PC-9 (cell line): ENCODE measurements around the gene FGF1. TPM values are rescaled to one million over a fixed set of nuclear protein-coding genes. Genes with fewer than 3 reads are reported as not detected.

Experiments used
- BruUV-seq: library from RNA; stranded (reverse); fragments of 400-500 nt; replicated peaks from 2 replicates; lab custom pipeline; 2021; lab: Mats Ljungman, UMichigan
- CTCF ChIA-PET: fragments of 300-600 bp; sonication (Branson Sonifier 250); formaldehyde crosslinking; loops from one replicate; lab custom pipeline; 2022; ENCODE audit warnings: antibody characterized with exemption; lab: Charles Lee
- POLR2A ChIA-PET: fragments of 300-600 bp; sonication (Branson Sonifier 250); formaldehyde crosslinking; loops from one replicate; lab custom pipeline; 2022; ENCODE audit warnings: antibody characterized with exemption; ENCODE audit not compliant: unreplicated experiment; lab: Charles Lee
- DNase-seq, 2 experiments: peaks; one replicate each; pipeline versions ENCODE4 v3.0.0 to v3.0.0-alpha.2; 2015 to 2022; ENCODE audit warnings: mixed read lengths in 1 of 2
- H2AFZ ChIP-seq: fragments of 200-600 bp; sonication (generic); 2 replicates; pipeline ENCODE4 v1.8.1; 2017; ENCODE audit warnings: antibody characterized with exemption
- H3F3A ChIP-seq: fragments of 200-600 bp; sonication (generic); 2 replicates; pipeline ENCODE4 v1.8.1; 2017; ENCODE audit warnings: antibody characterized with exemption, mild to moderate bottlenecking, low read depth; ENCODE audit not compliant: insufficient read depth
- H3K27ac ChIP-seq: fragments of 200-600 bp; sonication (generic); 2 replicates; pipeline ENCODE4 v1.6.1; 2016; ENCODE audit warnings: mixed run types
- H3K27me3 ChIP-seq: fragments of 200-600 bp; sonication (generic); 2 replicates; pipeline ENCODE4 v1.6.1; 2016; ENCODE audit warnings: low read depth, mixed run types; ENCODE audit not compliant: insufficient read depth
- H3K36me3 ChIP-seq: fragments of 200-600 bp; sonication (generic); 2 replicates; pipeline ENCODE4 v1.6.1; 2016; ENCODE audit warnings: low read depth, mixed run types
- H3K4me1 ChIP-seq: fragments of 200-600 bp; sonication (generic); replicated peaks from 2 replicates; pipeline ENCODE4 v1.6.1; 2016; ENCODE audit warnings: mixed run types; ENCODE audit not compliant: insufficient read depth
- H3K4me2 ChIP-seq: fragments of 200-600 bp; sonication (generic); 2 replicates; pipeline ENCODE4 v1.6.1; 2017; ENCODE audit warnings: mixed run types
- H3K4me3 ChIP-seq: fragments of 200-600 bp; sonication (generic); 2 replicates; pipeline ENCODE4 v1.6.1; 2016; ENCODE audit warnings: mixed run types
- H3K79me2 ChIP-seq: fragments of 200-600 bp; sonication (generic); 2 replicates; pipeline ENCODE4 v1.6.1; 2017; ENCODE audit warnings: low read depth, mixed run types
- H3K9me2 ChIP-seq: fragments of 200-600 bp; sonication (generic); 2 replicates; pipeline ENCODE4 v1.8.1; 2017; ENCODE audit warnings: mild to moderate bottlenecking; ENCODE audit not compliant: insufficient read depth
- H3K9me3 ChIP-seq: fragments of 200-600 bp; sonication (generic); 2 replicates; pipeline ENCODE4 v1.8.1; 2016; ENCODE audit warnings: low read depth; ENCODE audit not compliant: insufficient read depth
- H4K20me1 ChIP-seq: fragments of 200-600 bp; sonication (generic); 2 replicates; pipeline ENCODE4 v1.8.1; 2017; ENCODE audit not compliant: insufficient read depth
- CTCF ChIP-seq: fragments of 200-600 bp; sonication (generic); conservative IDR thresholded peaks from 2 replicates; pipeline ENCODE4 v1.6.1; 2017; ENCODE audit warnings: mixed run types, antibody characterized with exemption, mild to moderate bottlenecking, moderate library complexity
- EZH2 ChIP-seq: fragments of 200-600 bp; sonication (generic); IDR thresholded peaks from 2 replicates; pipeline ENCODE4 v1.8.0; 2017; ENCODE audit warnings: antibody characterized with exemption, low read depth
- intact Hi-C: fragments of 100-400 bp; cut with micrococcal nuclease; formaldehyde crosslinking; loops from one replicate; pipeline ENCODE4 v1.10.0; 2022; ENCODE audit not compliant: unreplicated experiment
- total RNA-seq: library from RNA; stranded (reverse); gene quantifications from 2 replicates; pipeline ENCODE4 v1.2.3, GENCODE V29; 2021

FGF1 gene
- total RNA-seq, 1 experiment from 2014 or later = 0.44 TPM

GRCh38 chr5:142636093-142636492, 49.8 kb downstream of the FGF1 start:
- no peak overlapping the region; the same call in 1 of the 2 replicates for H3K27ac ChIP-seq
- H3F3A ChIP-seq = peaks cover 4% of the 10 kb centered on the region; the same call in 1 of the 2 replicates
- H3K36me3 ChIP-seq = no peaks in the 10 kb centered on the region
- no peaks in the 10 kb centered on the region for H3K9me2 ChIP-seq
- no TSS peak for BruUV-seq
- H3K4me2 ChIP-seq = no peak overlapping the region
- no peaks in the 10 kb centered on the region for H3K79me2 ChIP-seq
- intact Hi-C loops = no loop called here
- peaks cover 3% of the 10 kb centered on the region; the same call in 1 of the 2 replicates for H3K9me3 ChIP-seq
- no peak overlapping the region for H3K4me3 ChIP-seq
- H3K4me1 ChIP-seq = peaks cover 12% of the 10 kb centered on the region
- TF ChIP-seq CTCF (no peak), EZH2 (no peak)
- DNase-seq = no peak
- ChIA-PET POLR2A (interaction anchor here (0.5 kb wide), 1 partner anchor 550 kb away, joined by 3 read pairs; no protein-coding TSS in a partner anchor), CTCF (no interaction called here)
- no peak overlapping the region for H2AFZ ChIP-seq
- no peaks in the 10 kb centered on the region for H3K27me3 ChIP-seq
- H4K20me1 ChIP-seq = no peaks in the 10 kb centered on the region

GRCh38 chr5:142634216-142635011, 51.5 kb downstream of the FGF1 start:
- no peaks in the 10 kb centered on the region for H3K79me2 ChIP-seq
- POLR2A ChIA-PET = no interaction called here
- H3K36me3 ChIP-seq = no peaks in the 10 kb centered on the region
- no peak overlapping the region for H2AFZ ChIP-seq
- CTCF ChIA-PET = interaction anchor here (0.6 to 0.7 kb wide), 2 partner anchors 20 to 64 kb away, joined by 3 to 4 read pairs; no protein-coding TSS in a partner anchor
- peaks cover 3% of the 10 kb centered on the region; the same call in 1 of the 2 replicates for H3K9me3 ChIP-seq
- intact Hi-C loops = no loop called here
- peaks cover 4% of the 10 kb centered on the region; the same call in 1 of the 2 replicates for H3F3A ChIP-seq
- H3K4me3 ChIP-seq = no peak overlapping the region
- H3K4me1 ChIP-seq = peaks cover 12% of the 10 kb centered on the region
- BruUV-seq = no TSS peak
- no peaks in the 10 kb centered on the region for H3K27me3 ChIP-seq
- H3K27ac ChIP-seq = no peak overlapping the region
- no peak for TF ChIP-seq CTCF
- no peak for TF ChIP-seq EZH2
- DNase-seq = no peak
- no peaks in the 10 kb centered on the region for H4K20me1 ChIP-seq
- no peak overlapping the region for H3K4me2 ChIP-seq
- no peaks in the 10 kb centered on the region for H3K9me2 ChIP-seq

GRCh38 chr5:142630927-142631539, 54.9 kb downstream of the FGF1 start:
- no peaks in the 10 kb centered on the region for H4K20me1 ChIP-seq
- POLR2A ChIA-PET = interaction anchor here (0.6 kb wide), 1 partner anchor 20 kb away, joined by 4 read pairs; no protein-coding TSS in a partner anchor
- TF ChIP-seq EZH2 (no peak), CTCF (no peak)
- H2AFZ ChIP-seq = no peak overlapping the region
- H3K27ac ChIP-seq = no peak overlapping the region
- no peaks in the 10 kb centered on the region for H3K36me3 ChIP-seq
- H3K79me2 ChIP-seq = no peaks in the 10 kb centered on the region
- no TSS peak for BruUV-seq
- no peaks in the 10 kb centered on the region for H3K9me3 ChIP-seq
- H3K4me1 ChIP-seq = peaks cover under 1% of the 10 kb centered on the region; the same call in 1 of the 2 replicates
- CTCF ChIA-PET = no interaction called here
- H3K9me2 ChIP-seq = no peaks in the 10 kb centered on the region
- intact Hi-C loops = no loop called here
- H3K4me3 ChIP-seq = no peak overlapping the region
- no peak overlapping the region for H3K4me2 ChIP-seq
- no peak for DNase-seq
- H3K27me3 ChIP-seq = no peaks in the 10 kb centered on the region
- peaks cover 4% of the 10 kb centered on the region; the same call in 1 of the 2 replicates for H3F3A ChIP-seq
